BJ (cell line): Measurements from ENCODE around the gene LRRC23. TPM values are rescaled to one million over a fixed set of nuclear protein-coding genes. Genes with fewer than 3 reads are reported as not detected.

Source experiments
- CTCF ChIA-PET: fragments of 350-600 bp; formaldehyde crosslinking; extraction: SDS; loops from one replicate; lab custom pipeline; 2021; ENCODE audit warnings: antibody characterized with exemption, inconsistent platforms; lab: Yijun Ruan, JAX
- POLR2A ChIA-PET: fragments of 300-600 bp; sonication (Branson Sonifier 250); formaldehyde crosslinking; extraction: SDS; loops from one replicate; lab custom pipeline; 2021; ENCODE audit warnings: antibody characterized with exemption; lab: Charles Lee
- DNase-seq: peaks from one replicate; pipeline ENCODE4 v3.0.0-alpha.2; 2011; ENCODE audit warnings: low read depth
- H3K27me3 ChIP-seq: 2 replicates; pipeline ENCODE4 v1.6.0; 2011; ENCODE audit warnings: low read length; ENCODE audit not compliant: control insufficient read depth, insufficient read depth
- H3K36me3 ChIP-seq: 2 replicates; pipeline ENCODE4 v1.5.1; 2011; ENCODE audit warnings: low read length; ENCODE audit not compliant: control insufficient read depth, insufficient read depth
- H3K4me3 ChIP-seq: 2 replicates; pipeline ENCODE4 v1.5.1; 2011; ENCODE audit warnings: low read depth, mild to moderate bottlenecking, control low read depth, low read length
- CTCF ChIP-seq: IDR thresholded peaks from 2 replicates; pipeline ENCODE4 v1.5.1; 2011; ENCODE audit warnings: low read depth, mild to moderate bottlenecking, control low read depth, inconsistent platforms, low read length, moderate library complexity; ENCODE audit not compliant: insufficient read depth
- polyA plus RNA-seq: library from polyadenylated mRNA; depleted of rRNA; stranded (reverse); fragments of >200 nt; gene quantifications from 2 replicates; pipeline ENCODE4 v1.2.3, GENCODE V29; 2011

LRRC23 gene
- polyA plus RNA-seq, 1 experiment = 12.7 TPM

GRCh38 chr12:6928703-6929407 lies 24.2 kb downstream of the LRRC23 start:
- ChIA-PET POLR2A (interaction anchor here (0.5 to 1.1 kb wide), 3 partner anchors 9 to 240 kb away, joined by 3 to 6 read pairs (median 6); partner anchors contain the start of gene LPCAT3), CTCF (interaction anchor here (1.0 to 1.9 kb wide), 6 partner anchors 9 to 60 kb away, joined by 3 to 11 read pairs (median 3); partner anchors contain the start of genes C12orf57 and RNU7-1)
- peaks cover under 1% of the 10 kb centered on the region for H3K36me3 ChIP-seq
- H3K27me3 ChIP-seq = no peaks in the 10 kb centered on the region
- TF ChIP-seq CTCF = no peak
- no peak for DNase-seq
- peak overlapping the region; percentile 55 for H3K4me3 ChIP-seq

GRCh38 chr12:6929466-6930452 lies 25.1 kb downstream of the LRRC23 start:
- CTCF ChIA-PET = interaction anchor here (0.5 to 1.9 kb wide), 7 partner anchors 8 to 60 kb away, joined by 3 to 11 read pairs (median 3); partner anchors contain the start of genes C12orf57 and RNU7-1
- peak overlapping the region; percentile 55 for H3K4me3 ChIP-seq
- DNase-seq = no peak
- TF ChIP-seq CTCF = no peak
- no peaks in the 10 kb centered on the region for H3K27me3 ChIP-seq
- H3K36me3 ChIP-seq = peaks cover 9% of the 10 kb centered on the region
- POLR2A ChIA-PET = interaction anchor here (1.1 kb wide), 1 partner anchor 8 kb away, joined by 6 read pairs; no protein-coding TSS in a partner anchor

GRCh38 chr12:6932766-6933165 lies 28.1 kb downstream of the LRRC23 start:
- ChIA-PET CTCF (interaction anchor here (1.0 to 1.3 kb wide), 3 partner anchors 41 to 177 kb away, joined by 3 to 4 read pairs (median 3); partner anchors contain the start of genes C1RL and SPSB2), POLR2A (no interaction called here)
- H3K36me3 ChIP-seq = peaks cover 26% of the 10 kb centered on the region

GRCh38 chr12:6934110-6934509 lies 29.5 kb downstream of the LRRC23 start:
- peaks cover 30% of the 10 kb centered on the region for H3K36me3 ChIP-seq
- ChIA-PET CTCF (interaction anchor here (0.5 to 10.0 kb wide), 8 partner anchors 10 to 175 kb away, joined by 3 to 129 read pairs (median 6); partner anchors contain the start of genes C12orf57, C1RL and RNU7-1), POLR2A (interaction anchor here (0.6 kb wide), 2 partner anchors 10 to 400 kb away, joined by 3 to 6 read pairs; partner anchors contain the start of genes C12orf57, GAPDH and RNU7-1)
- DNase-seq = no peak
- no peaks in the 10 kb centered on the region for H3K27me3 ChIP-seq
- no peak overlapping the region for H3K4me3 ChIP-seq
- TF ChIP-seq CTCF = no peak

More at GRCh38 chr12:6932766-6933165, 28.1 kb downstream of the LRRC23 start:
- no peak for DNase-seq
- H3K4me3 ChIP-seq = no peak overlapping the region
- no peaks in the 10 kb centered on the region for H3K27me3 ChIP-seq
- no peak for TF ChIP-seq CTCF
